GM06990 (cell line): ENCODE results near the gene SMPDL3B.

Source experiments
- DNase-seq: peaks from one replicate; pipeline ENCODE4 v3.0.0-alpha.2; 2011; ENCODE audit not compliant: insufficient read length; ENCODE audit errors: extremely low read depth
- H3K27me3 ChIP-seq: replicated peaks from 2 replicates; pipeline ENCODE4 v1.6.0; 2011; ENCODE audit warnings: low read length; ENCODE audit not compliant: control insufficient read depth, insufficient read depth
- H3K36me3 ChIP-seq: 2 replicates; pipeline ENCODE4 v1.5.1; 2011; ENCODE audit warnings: low read length; ENCODE audit not compliant: control insufficient read depth, insufficient read depth
- H3K4me3 ChIP-seq: replicated peaks from 2 replicates; pipeline ENCODE4 v1.5.1; 2011; ENCODE audit warnings: low read depth, mild to moderate bottlenecking, control low read depth, low read length
- CTCF ChIP-seq: IDR thresholded peaks from 2 replicates; pipeline ENCODE4 v1.5.1; 2011; ENCODE audit warnings: low read length, control low read depth, mild to moderate bottlenecking, inconsistent platforms; ENCODE audit not compliant: insufficient read depth, poor library complexity, severe bottlenecking

Gene SMPDL3B

GRCh38 chr1:27967106-27967883, 32.5 kb downstream of the SMPDL3B start:
- no peak overlapping the region for H3K4me3 ChIP-seq
- H3K27me3 ChIP-seq, result no peaks in the 10 kb centered on the region
- peaks cover 11% of the 10 kb centered on the region for H3K36me3 ChIP-seq
- TF ChIP-seq CTCF, result no peak
- no peak for DNase-seq

DNA sequence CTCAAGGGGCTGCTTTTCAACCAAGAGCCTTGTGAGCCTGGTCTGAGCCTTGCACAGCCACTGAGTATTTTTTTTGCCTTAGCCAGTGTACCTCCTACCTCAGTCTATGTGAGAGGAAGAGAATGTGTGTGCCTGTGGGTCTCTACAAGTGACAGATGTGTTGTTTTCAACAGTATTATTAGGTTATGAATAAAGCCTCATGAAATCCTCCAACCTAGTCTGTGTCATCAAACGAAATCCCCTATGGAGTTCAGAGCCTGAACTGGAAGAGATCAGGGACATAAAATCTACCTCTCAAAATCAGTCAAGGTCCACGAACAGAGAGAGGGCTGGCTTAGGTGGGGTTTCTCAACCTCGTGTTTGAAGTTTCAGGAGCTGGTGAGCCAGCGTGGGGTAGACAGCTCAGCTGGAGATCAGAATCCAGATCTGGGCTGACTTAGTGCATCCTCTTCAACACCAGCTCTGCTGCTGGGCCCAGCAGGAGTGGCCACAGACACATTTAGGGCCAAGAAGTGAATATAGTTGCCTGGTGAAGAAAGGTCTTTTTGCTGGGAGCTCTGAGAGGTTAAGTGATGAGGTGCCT, 33.2 kb downstream of the SMPDL3B start:
- TF ChIP-seq CTCF, result no peak
- no peak for DNase-seq
- Histone ChIP-seq H3K36me3 (peaks cover 15% of the 10 kb centered on the region), H3K4me3 (no peak overlapping the region), H3K27me3 (no peaks in the 10 kb centered on the region)

DNA sequence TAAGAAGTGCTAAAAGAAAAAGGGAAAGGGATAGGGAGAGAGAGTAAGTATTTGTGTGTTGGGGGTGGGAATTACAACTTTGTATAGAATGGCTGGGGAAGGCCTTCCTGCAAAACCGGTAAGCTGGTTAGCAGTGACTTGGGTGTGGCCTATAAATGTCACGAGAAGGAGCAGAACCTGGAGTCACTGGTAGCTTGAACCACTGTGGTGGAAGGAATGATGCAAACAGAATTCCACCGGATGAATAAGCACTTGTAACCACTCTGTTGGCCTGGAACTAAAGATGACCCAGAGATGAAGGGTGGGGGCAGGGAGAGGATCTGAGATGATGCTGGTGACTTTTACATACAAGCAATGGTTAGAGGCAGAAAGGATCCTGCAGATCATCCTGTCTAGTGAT, 33.9 kb downstream of the SMPDL3B start:
- H3K4me3 ChIP-seq, result no peak overlapping the region
- H3K27me3 ChIP-seq, result no peaks in the 10 kb centered on the region
- no peak for TF ChIP-seq CTCF
- no peak for DNase-seq
- H3K36me3 ChIP-seq, result peaks cover 15% of the 10 kb centered on the region

DNA sequence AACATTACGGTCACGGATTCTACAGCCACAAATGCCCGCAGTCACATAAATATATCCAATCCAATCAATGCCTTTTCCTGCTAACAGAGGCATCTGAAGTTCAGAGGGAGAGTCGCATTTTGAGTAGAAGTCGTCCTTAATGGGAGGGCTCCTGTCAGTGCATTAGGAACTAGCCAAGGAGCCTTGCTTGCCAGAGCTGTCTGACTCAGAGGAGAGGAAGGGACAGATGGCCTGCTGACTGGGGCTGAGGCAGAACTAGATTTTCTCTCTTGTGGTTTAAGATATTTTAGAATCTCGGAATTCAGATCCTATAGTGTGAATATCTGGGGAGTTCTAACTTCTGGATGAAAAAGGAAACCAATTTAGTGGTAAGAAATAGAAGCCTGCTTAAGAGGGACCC, 35.6 kb downstream of the SMPDL3B start:
- no peak for TF ChIP-seq CTCF
- peaks cover 15% of the 10 kb centered on the region for H3K36me3 ChIP-seq

DNA sequence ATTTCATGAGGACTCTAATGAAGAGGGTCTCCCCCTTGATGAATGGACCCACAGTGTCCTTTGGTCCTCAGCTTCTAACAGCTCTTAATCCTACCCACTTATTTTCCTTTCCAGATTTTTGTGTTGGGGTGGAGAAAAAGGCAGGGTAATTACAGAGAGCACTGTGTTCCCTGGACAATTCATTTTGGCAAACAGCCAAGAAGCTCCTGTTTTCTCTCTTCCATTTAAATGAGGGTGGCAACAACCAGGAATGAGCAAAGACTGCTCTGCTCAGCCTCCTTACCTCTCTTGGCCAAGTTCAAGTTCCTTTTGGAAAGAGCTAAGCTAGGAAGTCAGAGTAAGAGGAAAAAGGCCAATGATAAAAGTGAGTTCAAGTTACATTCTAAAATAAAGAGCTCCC, 36.9 kb downstream of the SMPDL3B start:
- no peak overlapping the region for H3K4me3 ChIP-seq
- TF ChIP-seq CTCF, result no peak
- peaks cover 15% of the 10 kb centered on the region for H3K36me3 ChIP-seq
- H3K27me3 ChIP-seq, result no peaks in the 10 kb centered on the region
- no peak for DNase-seq

More for the DNA sequence above, 35.6 kb downstream of the SMPDL3B start:
- no peak overlapping the region for H3K4me3 ChIP-seq
- H3K27me3 ChIP-seq, result no peaks in the 10 kb centered on the region
- DNase-seq, result no peak

- TF ChIP-seq CTCF, result no peak
- Histone ChIP-seq H3K27me3 (no peaks in the 10 kb centered on the region), H3K4me3 (no peak overlapping the region), H3K36me3 (peaks cover 15% of the 10 kb centered on the region)
- no peak for DNase-seq
Measured at GRCh38 chr1:27972141-27972540, 37.3 kb downstream of the SMPDL3B start.
